Measurements from ENCODE around the gene PCNX2.

The PCNX2 gene

GRCh38 chr1:233319272-233319671 lies 23.7 kb upstream of the PCNX2 start:
- DNase-seq (ENCODE audit: low read depth): no peak

- no peak for DNase-seq (ENCODE audit: low read depth)
Measured at GRCh38 chr1:233316473-233316872, 20.9 kb upstream of the PCNX2 start.

- DNase-seq (ENCODE audit: low read depth): no peak
Measured at GRCh38 chr1:233315718-233316301, 20.3 kb upstream of the PCNX2 start.

- DNase-seq (ENCODE audit: low read depth): no peak
Measured at GRCh38 chr1:233313434-233314155, 18.1 kb upstream of the PCNX2 start.

- DNase-seq (ENCODE audit: low read depth): no peak
Measured at GRCh38 chr1:233304489-233305102, 9.1 kb upstream of the PCNX2 start.

- no peak for DNase-seq (ENCODE audit: low read depth)
Measured at GRCh38 chr1:233300326-233300725, 4.8 kb upstream of the PCNX2 start.

- no peak for DNase-seq (ENCODE audit: low read depth)
Measured at GRCh38 chr1:233299450-233299849, 3.9 kb upstream of the PCNX2 start.

GRCh38 chr1:233295975-233296322 lies 424 bp upstream of the PCNX2 start:
- no peak for DNase-seq (ENCODE audit: low read depth)

GRCh38 chr1:233294913-233295236 lies 650 bp downstream of the PCNX2 start:
- DNase-seq (ENCODE audit: low read depth): peak; percentile 29

GRCh38 chr1:233293556-233294446 lies 1.7 kb downstream of the PCNX2 start:
- DNase-seq (ENCODE audit: low read depth): no peak

GRCh38 chr1:233290396-233291034 lies 5.0 kb downstream of the PCNX2 start:
- no peak for DNase-seq (ENCODE audit: low read depth)

GRCh38 chr1:233289676-233290075 lies 5.8 kb downstream of the PCNX2 start:
- no peak for DNase-seq (ENCODE audit: low read depth)

GRCh38 chr1:233282582-233282886 lies 13.0 kb downstream of the PCNX2 start:
- no peak for DNase-seq (ENCODE audit: low read depth)

- no peak for DNase-seq (ENCODE audit: low read depth)
Measured at GRCh38 chr1:233281711-233282581, 13.6 kb downstream of the PCNX2 start.

- no peak for DNase-seq (ENCODE audit: low read depth)
Measured at GRCh38 chr1:233279971-233280370, 15.6 kb downstream of the PCNX2 start.

- no peak for DNase-seq (ENCODE audit: low read depth)
Measured at GRCh38 chr1:233278631-233279030, 16.9 kb downstream of the PCNX2 start.

GRCh38 chr1:233277637-233278606 lies 17.6 kb downstream of the PCNX2 start:
- DNase-seq (ENCODE audit: low read depth): no peak

- no peak for DNase-seq (ENCODE audit: low read depth)
Measured at GRCh38 chr1:233269656-233270055, 25.9 kb downstream of the PCNX2 start.

- DNase-seq (ENCODE audit: low read depth): no peak
Measured at GRCh38 chr1:233268389-233269022, 27.0 kb downstream of the PCNX2 start.

- DNase-seq (ENCODE audit: low read depth): no peak
Measured at GRCh38 chr1:233261695-233262094, 33.8 kb downstream of the PCNX2 start.
